GM21786 (cell line): Measurements from ENCODE around the gene URB1.
"Not testable (repeated sequence)": the region's sequence is repeated elsewhere in the genome, so short reads cannot be mapped to it uniquely, and the experiment has no call there.

Source experiments
- ATAC-seq: cut with Tn5 transposase; IDR thresholded peaks from one replicate; pipeline ENCODE4 v1.9.1; 2021; ENCODE audit not compliant: unreplicated experiment

Gene URB1

DNA sequence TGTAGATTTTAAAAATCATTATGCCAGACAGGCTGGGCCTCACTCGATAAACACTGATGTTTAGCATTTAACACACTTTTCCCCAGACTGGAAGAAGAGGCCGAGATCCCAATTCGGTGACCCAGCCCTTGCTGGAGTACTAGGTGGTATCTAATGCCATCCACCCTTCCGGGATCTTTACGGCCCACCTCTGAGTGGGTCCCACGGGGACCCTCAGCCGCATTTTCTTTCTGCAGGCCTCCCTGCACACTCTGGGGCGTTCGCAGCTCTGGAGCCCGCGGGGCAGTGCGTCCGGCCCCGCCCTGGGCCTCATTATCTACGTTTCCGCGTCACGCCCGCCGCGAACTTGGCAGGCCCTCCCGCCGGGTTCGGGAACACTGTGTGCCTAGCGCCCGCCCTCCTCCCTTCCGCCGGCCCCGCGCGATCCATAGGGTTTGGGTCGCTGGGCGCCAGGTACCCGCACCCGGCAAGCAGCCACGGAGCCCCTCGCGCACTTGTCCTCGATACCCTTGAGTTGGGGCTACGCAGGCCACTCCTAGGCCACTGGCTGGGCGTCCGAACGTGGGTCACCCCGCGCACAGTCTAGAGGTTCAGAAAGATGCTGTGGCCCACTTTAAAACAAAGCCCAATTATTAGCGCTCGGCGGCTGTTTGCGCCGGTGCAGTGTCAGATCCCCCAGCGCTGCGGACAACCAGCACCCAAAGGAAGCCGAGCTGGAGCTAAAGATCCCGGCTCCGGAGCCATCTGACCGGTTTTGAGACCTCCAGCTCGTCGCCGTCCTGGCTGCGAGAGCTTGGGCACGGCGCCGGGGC is 18.7 kb upstream of the URB1 start:
- no peak for ATAC-seq

DNA sequence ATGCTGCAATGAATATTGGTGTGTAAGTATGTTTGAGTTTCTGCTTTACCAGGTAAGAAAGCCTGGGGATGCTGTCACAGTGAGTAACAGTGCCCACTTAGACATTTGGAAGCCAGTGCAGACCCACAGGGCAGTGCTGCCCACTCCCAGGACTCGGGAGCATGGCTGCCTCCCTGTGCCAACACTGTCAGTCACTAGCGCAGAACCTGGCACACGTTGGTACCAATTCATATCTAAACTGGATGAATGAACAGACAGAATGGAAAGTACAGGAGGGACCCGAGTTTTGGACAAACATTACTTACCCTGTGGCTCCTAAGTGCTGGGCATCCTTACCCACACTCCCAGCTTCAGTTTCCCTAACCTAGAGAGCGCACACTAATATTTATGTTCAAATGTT is 18.1 kb upstream of the URB1 start:
- ATAC-seq, result no peak

DNA sequence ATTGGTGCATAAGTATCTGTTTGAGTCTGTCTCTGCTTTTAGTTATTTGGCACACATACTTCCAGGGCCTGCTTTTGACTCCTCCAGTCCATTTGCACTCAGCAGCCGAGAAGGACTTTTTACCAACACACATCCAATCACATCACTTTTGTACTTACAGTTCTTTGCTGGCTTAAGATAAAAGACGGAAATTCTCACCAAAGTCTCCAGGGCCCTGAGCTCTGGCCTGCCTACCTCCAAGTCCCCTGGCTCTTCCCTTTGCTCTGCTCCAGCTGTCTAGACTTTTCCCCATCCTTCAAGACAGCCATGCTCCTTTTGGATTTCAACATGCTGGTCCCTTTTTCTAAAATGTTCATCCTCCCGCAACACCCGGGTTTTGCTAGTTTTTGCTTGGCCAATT is 17.5 kb upstream of the URB1 start:
- ATAC-seq, result no peak

DNA sequence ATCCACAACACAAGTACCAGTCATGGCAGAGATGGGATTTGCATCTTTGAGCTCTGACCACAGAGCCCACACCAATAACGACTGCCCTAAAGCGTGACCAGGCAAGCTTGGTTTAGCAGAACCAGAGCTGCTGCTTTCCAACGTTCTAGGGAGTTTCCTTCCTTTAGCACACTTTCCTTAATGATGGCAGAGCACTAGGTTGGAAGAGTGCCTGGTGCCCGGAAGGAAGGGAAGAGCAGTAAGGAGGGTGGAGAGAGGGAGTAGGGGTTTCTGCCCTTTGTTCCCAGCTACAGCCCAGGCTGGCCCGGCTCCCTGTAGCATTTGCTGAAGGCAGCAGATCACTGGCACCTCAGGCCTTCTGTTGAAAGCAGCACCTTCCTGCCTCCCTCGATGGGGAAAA is 13.6 kb upstream of the URB1 start:
- no peak for ATAC-seq

DNA sequence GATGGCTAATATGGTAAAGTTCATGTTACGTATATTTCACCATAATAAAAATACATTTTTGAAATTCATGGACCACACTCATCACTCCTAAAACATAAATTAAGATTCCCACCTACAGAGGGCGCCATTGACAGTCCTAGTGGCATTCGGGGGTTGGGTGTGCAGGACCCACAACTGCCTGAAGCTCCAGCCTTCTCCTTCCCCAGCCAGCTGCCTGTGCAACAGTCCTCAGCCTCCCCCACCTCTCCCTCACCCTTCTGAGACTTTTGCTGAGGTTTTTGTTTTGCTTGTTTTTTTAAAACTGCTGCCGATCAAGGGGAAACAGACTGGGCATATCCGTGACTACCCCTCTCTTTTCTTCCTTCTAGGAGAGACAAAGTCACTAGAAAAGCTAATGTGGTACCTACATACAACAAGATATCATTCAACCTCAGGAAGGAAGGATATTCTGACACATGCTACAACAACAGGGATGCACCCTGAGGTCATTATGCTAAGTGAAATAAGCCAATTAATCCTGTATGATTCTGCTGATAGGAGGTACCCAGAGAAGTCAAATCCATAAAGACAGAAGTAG is 10.5 kb upstream of the URB1 start:
- no peak for ATAC-seq

DNA sequence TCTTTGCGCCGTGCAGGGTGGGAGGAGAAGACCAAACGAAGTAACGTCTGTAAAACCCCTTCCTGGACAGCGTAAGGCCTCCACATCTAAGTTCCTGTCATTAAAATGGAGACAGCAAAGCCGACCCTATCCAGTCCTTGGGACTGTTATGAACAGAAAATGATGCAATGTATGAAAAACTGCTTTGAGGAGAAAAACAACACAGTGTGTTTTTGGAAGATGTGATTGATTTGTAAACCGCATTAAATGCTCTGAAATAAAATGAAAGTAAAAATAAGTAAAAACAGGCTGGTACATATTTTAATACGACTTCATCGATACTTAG is 827 bp upstream of the URB1 start:
- ATAC-seq, result no peak

DNA sequence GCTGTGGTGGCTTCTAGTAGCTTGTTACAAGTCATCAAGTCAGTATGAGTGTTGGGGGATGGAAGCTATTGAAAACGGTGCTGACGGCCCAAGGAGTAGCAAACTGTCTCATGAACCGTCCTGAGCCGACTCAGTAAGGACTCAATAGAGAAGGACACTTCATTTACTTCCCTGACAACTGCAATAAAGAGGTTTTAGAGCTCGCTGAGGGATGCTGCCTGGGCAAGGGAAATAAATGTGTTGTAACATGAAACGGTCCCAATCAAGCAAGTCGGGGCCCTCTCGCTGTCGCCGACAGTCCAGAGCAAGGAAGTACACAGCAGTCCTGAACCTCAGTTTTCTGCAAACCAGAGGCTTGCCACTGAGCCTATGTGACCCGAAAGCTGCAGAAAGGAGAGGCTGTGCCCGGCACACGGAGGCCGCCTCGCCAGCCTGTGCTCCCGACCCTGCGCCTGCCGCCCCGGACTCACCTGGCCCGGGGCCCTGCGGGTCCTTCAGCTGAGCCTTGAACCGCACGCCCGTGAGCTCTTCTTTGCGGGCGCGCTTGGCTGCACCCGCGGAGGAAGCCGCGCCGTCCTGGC is 423 bp downstream of the URB1 start:
- no peak for ATAC-seq

DNA sequence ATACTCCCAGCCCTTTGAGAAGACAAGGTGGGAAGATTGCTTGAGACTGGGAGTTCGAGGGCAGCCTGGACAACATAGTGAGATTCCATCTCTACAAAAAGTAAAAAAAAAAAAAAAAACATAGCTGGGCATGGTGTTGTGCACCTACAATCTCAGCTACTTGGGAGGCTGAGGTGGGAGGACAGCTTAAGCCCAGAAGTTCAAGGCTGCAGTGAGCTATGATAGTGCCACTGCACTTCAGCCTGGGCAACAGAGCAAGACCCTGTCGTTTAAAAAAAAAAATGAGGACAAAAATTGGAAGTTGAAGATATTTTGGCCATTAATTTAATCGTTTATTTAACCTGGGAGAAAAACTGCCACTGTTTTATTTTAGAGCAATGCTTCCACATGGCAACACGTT is 1.1 kb downstream of the URB1 start:
- ATAC-seq, result no peak

DNA sequence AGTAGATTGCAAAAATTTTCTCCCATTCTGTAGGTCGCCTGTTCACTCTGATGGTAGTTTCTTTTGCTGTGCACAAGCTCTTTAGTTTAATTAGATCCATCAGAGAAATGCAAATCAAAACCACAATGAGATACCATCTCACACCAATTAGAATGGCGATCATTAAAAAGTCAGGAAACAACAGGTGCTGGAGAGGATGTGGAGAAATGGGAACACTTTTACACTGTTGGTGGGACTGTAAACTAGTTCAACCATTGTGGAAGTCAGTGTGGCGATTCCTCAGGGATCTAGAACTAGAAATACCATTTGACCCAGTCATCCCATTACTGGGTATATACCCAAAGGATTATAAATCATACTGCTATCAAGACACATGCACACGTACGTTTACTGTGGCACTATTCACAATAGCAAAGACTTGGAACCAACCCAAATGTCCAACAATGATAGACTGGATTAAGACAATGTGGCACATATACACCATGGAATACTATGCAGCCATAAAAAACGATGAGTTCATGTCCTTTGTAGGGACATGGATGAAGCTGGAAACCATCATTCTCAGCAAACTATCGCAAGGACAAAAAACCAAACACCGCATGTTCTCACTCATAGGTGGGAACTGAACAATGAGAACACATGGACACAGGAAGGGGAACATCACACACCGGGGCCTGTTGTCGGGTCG is 2.1 kb downstream of the URB1 start:
- not testable (repeated sequence) for ATAC-seq

DNA sequence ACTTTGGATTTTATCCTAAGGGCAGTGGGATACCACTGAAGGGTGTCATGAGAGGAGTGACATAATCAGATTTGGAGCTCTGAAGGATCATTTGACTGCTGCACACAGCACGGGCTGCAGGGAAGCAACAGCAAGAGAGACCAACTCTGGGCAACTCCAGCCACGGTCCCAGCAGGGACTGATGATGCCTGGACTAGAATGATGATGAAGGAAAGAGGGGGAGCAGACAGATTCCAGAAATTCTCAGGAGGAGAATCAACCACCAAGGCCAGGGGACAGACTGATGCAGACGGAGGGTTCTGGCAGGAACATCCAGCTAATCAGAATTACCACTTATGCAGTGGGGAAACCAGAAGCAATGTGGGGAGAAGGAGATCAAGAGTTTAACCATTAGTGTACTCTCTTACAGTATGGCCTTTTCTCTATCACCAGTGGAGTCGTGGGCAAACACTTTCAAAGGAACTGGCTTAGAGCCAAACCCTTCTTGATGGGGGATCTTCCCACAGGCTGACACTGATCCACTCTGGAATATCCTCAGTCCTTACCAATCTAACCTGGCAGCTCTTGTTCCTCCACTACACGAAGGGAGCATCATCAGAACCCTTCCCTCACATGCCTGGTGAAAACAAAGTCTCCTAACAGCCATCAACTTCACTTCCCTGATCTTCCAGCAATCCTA is 3.3 kb downstream of the URB1 start:
- no peak for ATAC-seq

DNA sequence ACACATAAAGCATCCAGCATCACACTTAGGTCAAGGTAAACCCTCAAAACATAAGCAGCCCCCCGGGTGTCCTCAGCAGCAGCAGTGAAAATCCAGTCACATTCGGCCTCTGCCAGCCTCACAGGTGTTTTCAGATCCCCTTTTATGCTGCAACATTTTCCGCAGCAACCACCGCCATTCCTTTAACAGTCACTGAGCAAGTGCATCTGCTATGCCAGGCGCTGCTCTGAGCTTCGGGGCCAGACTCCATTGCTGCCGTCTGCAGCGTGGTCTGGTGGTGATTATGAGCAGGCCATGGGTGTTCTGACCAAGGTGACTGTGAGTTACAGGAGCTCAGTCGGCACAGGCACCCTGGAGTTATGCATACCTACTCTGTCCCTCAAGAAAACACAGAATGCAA is 4.5 kb downstream of the URB1 start:
- ATAC-seq, result no peak

DNA sequence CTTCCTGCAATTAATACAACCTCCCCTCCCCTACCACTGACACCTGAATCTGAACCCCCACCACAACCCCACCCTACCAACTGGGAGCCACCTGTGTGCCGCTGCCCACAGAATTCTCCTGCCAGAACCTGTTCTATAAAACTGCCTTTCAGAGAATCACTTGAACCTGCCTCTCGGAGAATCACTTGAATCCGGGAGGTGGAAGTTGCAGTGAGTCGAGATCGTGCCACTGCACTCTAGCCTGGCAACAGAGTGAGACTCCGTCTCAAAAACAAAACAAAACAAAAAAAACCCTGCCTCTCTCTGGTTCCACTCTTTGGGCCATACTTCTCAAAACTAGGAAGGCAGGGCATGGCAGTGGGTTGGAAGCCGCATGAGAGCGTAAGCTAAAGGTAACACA is 5.7 kb downstream of the URB1 start:
- no peak for ATAC-seq

DNA sequence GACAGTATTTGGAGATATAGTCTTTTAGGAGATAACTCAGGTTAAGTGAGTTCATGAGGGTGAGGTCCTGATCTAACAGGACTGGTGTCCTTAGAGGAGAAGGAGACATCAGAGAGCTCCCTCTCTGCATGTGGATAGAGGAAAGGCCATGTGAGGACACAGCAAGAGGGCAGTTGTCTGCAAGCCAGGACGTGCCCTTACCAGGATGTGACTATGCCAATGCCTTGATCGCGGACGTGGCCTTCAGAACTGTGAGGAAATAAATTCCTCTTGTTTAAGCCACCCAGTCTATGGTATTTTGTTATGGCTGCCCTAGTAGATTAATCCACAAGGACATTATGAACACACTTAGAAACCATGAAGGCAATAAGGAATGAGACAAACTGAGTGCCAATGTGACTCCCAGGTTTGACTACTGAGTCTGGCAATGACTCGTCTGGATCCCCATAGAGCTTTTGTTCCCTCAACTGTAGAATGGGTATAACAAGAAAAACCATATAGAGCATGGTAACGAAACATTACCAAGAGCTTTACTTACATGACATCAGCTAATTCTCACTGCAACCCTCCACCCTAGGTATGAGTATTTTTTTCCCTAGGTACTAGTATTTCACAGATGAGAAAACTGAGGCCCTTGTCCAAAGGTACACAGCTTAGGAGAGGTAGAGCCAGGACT is 6.5 kb downstream of the URB1 start:
- no peak for ATAC-seq

DNA sequence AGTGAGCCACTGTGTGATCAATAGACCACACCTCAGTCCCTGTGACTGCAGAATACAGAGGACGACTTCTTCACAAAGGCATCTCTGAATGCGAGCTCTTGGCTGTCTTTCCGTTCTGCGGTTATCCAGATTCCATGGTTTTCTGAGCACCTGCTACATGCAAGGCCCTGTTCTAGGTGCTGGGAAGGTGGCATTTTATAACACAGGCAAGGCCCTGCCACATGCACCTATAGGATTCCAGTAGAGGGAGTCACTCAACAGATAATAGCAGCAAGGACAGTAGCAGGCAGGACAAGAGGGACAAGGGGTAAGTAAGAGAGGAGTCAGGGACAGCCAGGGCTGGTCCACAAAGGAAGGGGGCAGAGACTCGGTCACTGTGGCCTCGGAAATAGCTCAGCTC is 9.0 kb downstream of the URB1 start:
- ATAC-seq, result no peak

DNA sequence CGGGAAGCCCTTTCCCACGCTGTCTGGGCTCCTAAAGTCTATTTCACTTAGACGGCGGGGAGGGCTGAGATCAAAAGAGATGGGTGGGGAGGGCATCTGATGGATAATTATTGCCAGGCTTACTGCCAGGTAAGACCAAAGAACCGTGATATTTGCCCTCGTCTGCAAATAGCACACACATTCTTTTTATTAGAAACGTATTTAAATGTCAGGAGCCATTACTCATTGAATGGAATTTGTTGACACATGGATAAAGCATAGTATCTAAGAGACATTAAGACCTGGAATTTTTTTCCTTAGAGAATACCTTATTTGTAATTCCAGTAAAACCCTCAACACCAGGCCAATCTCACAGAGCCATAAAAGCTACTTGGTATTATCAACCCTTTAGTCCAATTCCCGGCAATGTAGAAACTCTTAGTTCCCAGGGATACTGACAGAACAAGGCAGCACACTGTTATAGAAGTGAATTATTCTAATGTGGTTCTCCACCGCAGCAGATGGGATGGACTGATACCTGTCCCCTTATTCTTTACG is 10.6 kb downstream of the URB1 start:
- ATAC-seq, result no peak

DNA sequence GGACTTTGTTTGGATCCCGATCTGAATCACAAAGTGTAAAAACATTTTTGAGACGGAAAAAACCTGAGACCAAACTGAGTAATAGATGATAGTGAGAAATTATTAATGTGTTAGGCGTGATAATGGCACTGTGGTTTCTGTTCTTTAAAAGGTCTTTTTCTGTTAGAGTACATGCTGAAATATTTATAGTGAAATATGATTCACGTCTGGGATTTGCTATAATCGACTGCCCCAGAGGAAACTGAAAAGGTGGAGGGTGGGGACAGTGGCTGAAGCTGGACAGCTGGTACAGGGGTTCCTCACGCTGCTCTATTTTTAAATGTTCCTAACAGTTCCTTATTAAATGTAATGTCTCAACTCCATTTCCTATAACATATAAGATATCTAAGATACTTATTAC is 11.2 kb downstream of the URB1 start:
- no peak for ATAC-seq

DNA sequence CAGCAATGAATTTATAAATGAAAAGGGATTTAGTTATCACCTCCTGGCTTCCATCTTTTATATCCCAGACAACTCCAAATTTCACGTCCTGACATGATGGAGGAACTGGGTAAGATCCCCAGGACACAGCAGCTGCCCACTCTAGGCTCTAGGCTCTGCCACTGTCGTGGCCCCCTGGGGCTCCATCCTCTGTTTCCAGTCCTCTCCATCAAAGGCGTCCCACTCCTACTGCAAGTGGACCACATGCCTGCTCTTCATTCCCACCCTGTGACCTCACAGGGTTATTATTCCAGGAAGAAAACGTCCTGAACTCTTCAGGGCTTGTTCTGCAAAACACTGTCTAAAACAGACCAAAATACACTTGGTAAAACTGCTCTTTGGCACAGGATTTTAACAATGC is 11.9 kb downstream of the URB1 start:
- no peak for ATAC-seq

DNA sequence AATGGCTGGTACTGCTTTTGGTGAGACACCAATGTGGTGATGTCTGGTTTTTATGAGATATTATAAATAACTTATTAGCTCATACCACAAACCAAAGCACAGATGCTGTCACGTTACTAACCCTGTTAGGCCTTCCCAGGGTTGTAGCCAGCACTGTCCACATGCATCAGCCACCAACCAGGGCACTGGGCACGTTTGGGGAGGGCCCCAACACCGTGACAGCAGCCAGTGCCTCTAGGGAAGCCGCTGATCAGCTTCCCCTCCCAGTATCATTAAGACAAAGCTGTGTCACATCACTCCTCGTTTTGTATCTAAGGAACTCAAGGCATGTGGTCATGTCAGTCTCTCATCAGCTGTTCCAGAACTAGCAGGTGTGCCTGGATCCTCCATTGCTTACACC is 13.9 kb downstream of the URB1 start:
- ATAC-seq, result no peak

DNA sequence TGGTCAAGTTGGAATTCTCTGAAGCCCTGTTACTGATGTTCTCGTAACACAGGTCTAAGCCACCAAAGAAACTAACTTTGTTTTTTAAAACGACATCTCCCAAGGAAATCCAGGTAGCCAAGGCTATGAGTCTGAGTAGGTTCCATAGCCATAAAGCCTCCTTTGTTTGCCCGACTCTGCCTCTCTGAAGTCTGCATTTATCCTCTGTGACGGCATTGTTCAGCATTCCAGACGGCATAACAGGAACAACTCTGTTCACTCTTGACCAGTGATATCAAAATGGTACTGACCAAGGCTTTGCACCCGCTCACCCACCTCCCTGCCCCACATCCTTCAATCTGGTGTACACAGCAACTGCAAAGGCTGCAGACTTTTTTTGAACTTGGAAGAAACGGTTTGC is 14.8 kb downstream of the URB1 start:
- ATAC-seq, result no peak

DNA sequence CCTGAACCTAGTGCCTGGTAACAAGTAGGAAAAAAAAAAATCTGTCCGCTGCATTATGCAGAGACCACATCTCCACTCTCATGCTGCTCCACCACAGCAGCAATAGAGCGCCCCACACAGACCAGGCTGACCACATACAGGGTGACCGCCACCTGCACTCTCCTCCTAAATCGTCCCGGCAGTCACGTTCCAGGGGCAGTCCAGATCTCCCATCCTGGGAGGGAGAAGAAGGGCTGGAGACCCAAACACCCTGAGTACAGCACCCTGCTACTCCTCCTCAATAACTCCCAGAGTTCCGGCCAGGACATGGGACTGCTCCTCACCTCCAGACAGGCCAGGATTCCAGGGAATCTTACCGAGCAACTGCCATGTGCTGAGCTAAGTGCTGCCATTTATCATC is 15.3 kb downstream of the URB1 start:
- ATAC-seq, result no peak

DNA sequence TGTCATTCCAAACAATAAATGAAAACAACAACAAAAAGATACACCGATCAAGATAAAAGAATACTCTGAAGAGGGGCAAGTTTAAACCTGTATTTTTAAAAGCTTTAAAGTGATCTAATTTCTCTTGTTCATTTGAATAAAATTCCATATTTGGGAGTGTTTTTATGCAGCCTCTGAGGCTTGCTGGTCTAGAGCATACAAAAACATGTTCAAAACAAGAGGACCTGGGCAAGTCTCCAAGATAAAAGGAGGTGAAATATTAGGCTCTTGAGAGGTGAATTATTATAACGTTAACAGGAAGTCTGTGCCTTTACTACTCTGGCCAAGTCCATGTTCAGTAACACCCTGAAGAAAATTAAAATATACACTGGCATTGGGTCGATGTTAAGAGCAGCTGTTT is 20.1 kb downstream of the URB1 start:
- ATAC-seq, result no peak
